Cardiac fibroblast (primary cell): ENCODE measurements around the gene SNX33.

Experiments used
- DNase-seq, 2 donors: peaks; one replicate each; pipeline versions ENCODE4 v3.0.0 to v3.0.0-alpha.2; 2010; ENCODE audit warnings: low read depth in 2 of 2
- H3K4me3 ChIP-seq, 2 donors: replicated peaks in 1 of 2; 1 replicate in 1 of 2; 2 replicates in 1 of 2; pipeline ENCODE4 v1.5.1; 2011; ENCODE audit warnings: low read depth in 2 of 2, low read length in 2 of 2, mild to moderate bottlenecking in 2 of 2, moderate library complexity in 1 of 2
- CTCF ChIP-seq: IDR thresholded peaks from one replicate; pipeline ENCODE4 v1.5.1; 2011; ENCODE audit warnings: low read depth, mild to moderate bottlenecking, low read length, inconsistent platforms

SNX33 gene

DNA sequence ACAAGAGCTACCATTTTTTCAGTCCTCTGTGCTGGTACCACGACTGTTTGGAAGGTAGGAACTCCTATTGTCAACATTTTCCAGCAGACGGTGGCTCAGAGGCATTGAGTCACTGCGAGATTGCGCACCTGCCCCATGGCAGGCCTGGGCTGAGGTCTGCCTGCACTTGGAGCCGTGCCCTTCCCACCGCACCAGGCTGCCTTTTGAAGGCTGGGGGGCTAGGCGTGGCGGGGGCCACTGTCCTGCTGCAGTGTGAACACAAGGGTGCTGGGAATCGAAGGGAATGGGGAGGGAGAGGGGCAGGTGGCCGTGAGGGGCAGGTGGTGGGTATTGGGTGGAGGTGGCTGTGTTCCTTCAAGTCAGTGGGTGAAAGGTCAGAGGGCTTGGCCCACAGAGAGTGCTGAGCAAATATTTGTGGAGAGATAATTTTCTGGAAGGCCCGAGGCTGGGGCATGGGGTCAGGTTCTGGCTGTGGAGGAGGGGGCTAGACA is 16.3 kb downstream of the SNX33 start:
- DNase-seq, result no peak
- TF ChIP-seq CTCF, result no peak
- H3K4me3 ChIP-seq, result no peak overlapping the region

- peak overlapping the region in 1 of 2 donors; percentile 8 for H3K4me3 ChIP-seq
- no peak for TF ChIP-seq CTCF
- peak; percentile 98 to 100 for DNase-seq
Observed at GRCh38 chr15:75666823-75667501, 19.2 kb downstream of the SNX33 start.

DNA sequence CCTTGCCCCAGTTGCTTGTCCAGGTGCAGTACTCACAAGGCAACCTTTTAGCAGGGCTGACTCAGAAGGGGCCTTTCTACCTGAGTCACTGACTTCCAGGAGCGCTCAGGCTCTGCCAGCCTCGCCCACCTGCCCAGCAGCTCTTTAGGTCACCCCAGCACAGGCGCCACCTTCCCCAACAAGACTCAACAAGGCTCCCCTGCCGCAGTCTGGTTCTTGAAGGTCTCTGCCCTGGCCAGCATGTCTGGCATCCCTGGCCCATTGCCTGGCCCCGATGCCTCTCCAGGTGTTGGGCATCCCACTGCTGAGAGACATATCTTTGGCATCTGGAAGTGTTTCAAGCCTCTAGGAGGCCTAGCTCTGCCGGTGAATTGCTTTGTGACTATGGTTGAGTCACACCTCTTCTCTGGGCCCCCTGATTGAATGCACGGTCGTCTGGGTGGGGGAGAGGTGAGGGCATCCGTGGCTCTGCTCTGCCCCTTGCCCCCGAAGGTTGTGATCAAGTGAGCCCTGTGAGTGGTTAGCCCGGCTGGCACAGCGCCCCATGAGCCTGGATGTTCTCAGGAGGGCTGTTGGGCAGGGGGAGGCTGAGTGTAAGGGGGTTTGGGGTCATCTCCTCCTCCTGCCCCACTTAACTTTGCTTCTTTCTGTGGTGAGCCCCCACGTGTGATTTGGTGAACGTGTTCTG is 21.6 kb downstream of the SNX33 start:
- TF ChIP-seq CTCF, result no peak
- DNase-seq, result peak in 1 of 2 donors; percentile 46
- no peak overlapping the region for H3K4me3 ChIP-seq

GRCh38 chr15:75669879-75670212 is 22.1 kb downstream of the SNX33 start:
- no peak overlapping the region for H3K4me3 ChIP-seq
- DNase-seq, result no peak
- TF ChIP-seq CTCF, result no peak

DNA sequence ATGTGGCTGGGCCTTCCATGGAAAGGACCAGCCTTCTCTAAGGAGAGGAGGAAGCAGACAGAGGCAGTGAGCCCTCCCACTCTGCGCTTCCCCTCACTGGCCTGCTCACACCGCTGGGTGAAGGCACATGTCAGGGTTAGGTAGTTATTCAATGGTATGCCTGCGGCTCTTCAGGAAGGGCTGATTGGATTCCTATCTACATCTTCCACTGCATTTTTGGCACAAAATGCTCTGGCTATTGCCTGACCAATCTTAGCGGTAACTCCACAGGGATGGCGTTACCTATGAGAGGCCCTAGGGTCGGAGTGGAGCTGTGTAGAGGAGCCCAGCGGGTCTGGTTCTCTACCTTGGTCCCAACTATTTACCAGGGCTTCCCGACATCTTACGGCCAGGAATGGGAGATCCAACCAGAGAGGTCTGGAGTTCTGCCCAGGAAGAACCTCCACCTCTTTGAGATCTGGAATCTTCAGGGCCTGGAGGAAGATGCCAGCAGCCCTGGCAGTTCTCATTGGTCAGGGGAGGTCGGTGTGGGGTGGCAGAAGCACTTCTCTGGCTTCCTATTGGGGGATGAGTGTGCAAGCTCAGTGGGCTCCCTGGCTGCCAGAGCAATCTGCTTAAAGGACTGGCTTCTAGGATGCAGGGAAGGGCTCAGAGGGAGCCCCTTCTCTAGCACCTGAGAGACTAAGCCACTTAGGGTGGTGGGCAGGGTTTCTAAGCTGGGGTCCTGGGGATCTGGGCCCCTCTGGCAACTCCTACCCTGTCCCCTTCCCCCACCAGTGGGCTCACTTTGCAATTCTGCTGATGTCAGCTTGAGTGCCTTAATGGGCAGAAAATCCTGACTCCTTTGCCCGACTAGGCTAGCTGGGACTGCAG is 24.3 kb downstream of the SNX33 start:
- H3K4me3 ChIP-seq, result no peak overlapping the region
- DNase-seq, result peak; percentile 7 to 35
- TF ChIP-seq CTCF, result no peak

DNA sequence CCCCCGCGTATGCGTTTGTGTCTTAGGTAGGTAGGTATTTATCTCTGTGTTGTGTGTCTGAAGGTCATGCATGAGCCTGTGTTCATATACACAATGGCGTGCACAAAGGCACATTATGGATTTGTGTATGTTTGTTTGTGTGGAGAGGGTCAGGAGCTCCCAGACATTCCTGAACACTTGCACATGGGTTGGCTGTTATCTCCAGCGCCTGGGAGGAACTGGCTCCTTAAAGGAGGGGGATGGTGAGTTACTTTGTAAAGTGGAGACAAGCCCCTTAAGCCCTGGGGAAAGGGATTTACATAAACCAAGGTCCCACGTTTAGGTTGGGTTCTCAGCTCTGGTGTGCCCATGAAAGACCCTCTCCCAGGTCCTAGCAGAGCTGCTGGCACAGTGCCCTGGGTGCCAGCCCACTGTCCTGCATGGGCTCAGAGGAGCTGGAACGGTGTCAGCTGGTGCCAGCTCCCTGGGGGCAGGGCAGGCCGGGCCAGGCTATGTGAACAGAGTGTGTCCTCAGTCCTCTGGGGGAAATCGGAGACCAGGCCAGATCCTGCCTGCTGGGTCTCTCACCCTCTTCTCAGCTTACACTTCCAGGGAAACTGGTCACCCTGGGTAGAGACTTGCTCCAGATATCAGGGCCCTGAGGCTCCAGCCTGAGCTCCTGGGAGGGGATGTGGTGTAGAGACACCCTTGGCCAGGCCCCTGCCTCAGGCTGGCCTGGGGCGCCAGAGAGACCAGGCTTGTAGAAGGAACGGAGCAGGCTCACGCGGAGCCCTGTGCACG is 25.1 kb downstream of the SNX33 start:
- TF ChIP-seq CTCF, result no peak
- H3K4me3 ChIP-seq, result peak overlapping the region in 1 of 2 donors; percentile 5
- peak; percentile 67 to 89 for DNase-seq
